GM19438 (cell line): Measurements from ENCODE around the gene STPG2.
"Not testable (repeated sequence)": the region's sequence is repeated elsewhere in the genome, so short reads cannot be mapped to it uniquely, and the experiment has no call there.

Experiments
- ATAC-seq: cut with Tn5 transposase; IDR thresholded peaks from one replicate; pipeline ENCODE4 v1.9.1; 2021; ENCODE audit warnings: low read depth; ENCODE audit not compliant: unreplicated experiment

STPG2 gene

DNA sequence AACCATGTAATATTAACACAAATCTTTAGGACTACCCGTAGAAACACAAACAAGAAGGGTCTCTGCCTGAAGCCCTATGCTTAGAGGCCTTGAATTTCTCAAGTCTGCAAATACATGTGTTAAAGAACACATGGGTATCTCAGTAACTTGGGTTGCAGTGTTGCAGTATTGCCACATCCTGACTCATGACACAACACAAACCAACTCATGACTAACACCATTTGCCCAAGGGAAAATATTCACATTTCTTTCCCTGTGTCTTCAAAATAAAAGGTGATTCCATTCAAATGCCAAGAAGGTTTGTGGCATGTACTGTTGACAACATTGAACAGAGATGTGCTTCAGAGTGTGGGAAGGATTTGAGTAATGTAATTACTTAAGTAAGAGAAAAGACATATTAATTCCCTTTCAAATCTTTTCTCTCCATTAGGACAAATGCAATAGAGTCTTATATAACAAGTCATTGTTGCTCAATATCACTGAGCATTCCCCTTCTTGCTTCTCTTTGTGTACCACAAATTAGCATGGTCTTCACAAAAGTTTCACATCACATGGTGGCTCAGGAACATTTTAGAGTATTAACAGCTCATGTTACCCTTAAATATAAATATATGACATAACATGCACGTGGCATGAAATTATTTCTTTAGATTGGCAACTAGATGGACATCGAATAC is 487.1 kb downstream of the STPG2 start:
- no peak for ATAC-seq

DNA sequence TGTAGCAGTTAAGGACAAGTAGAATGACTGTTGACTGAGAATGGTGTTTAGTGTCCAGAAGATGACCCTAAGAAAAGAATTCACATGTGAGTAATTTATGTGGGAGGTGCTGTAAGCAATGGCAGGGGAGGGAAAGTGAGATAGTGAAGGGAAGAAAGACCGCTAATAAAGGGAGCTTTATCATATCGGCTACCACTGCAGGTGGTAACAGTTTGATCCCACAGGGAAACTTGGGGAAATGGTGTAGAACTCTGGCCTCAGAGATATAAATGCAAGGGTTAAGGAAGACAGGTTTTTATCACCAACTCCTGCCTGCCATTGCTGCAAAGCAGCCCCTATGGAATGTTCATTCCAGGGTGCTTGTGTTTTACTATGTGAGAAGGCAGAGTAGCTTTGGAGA is 489.6 kb downstream of the STPG2 start:
- ATAC-seq: no peak

DNA sequence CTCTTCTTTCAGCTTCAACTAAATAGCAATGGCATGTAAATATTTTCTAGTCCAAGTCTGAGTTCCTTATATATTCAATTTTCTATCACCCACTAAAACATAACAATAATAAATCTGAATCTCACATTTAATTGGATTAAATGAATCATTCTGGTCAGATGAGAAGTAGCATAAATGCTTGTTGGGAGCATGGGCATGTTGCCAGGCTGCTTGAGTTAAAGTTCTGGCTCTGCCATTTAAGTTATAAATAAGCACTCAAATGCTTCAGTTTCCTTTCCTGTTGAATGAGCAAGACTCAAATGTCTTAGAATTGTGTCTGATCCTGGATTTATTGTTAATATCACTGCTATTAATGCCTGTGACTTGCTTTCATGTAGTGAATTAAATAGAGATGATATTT is 496.3 kb downstream of the STPG2 start:
- no peak for ATAC-seq

DNA sequence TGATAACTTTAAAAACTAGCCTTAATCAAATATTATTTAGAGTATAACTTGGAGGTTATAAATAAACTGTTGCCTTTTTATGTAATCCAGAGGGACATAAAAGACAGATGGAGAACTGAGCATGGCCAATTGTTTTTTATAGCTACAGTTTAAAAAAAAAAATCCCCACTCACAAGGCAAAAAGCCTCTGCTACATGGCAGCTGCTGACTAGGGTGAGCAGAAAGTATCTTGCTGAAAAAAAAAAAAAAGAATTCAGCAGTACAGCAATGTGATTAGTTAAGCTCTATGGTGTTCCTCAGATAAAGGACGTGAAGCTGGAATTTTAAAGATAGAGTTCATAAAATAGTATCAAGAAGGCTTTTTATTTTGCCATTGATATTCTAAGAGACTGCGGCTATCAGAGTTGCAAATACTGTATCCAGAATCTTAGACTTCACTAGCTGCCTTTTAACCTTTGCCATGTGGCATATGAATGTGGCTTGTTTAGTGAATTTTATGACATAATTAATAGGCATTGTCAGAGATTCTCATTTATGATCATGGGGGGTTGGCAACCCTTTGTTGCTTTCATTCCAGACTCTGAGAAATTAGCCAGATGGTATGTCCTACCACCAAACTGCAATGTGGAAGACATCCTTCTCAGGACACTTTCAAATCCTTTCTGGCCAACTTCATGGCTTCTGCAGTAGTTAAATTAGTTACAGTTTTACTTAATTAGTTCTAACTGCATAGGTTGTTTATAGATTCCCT is 498.0 kb downstream of the STPG2 start:
- ATAC-seq: no peak

DNA sequence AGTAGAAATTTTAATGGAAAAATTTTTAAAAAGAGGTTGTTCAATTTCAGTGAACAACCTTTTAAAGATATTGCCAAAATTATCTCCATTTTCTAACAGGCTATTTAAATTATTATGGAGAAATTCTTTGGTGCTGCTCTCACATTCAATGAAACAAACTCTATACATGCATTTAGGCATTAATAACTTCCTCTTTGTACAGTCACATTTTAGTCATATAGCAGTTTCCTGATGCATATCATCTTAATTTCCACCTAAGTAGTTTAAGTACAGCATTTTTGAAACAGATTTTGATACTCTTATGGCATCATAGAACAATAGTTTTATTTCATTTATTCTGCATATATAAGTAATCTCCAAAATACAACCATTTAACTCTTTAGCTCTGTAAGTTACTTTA is 500.1 kb downstream of the STPG2 start:
- no peak for ATAC-seq

DNA sequence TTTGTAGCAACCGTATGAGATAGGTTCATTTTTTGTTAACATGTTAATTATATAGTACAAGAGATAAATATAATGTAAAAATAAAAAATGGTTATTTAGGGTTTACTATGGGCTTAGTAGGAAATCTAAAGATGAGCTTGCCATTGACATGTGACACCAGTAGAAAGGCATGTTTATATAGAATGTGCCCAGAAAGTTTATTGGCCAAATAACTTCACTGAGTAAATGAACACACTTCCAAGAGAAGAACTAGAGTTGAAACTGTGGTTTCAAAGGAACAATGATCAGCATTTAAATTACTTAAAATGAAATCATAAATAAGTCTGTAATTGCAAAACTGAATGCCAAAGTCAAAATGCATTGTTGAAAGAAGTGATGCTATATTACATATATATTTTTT is 503.3 kb downstream of the STPG2 start:
- ATAC-seq: no peak

DNA sequence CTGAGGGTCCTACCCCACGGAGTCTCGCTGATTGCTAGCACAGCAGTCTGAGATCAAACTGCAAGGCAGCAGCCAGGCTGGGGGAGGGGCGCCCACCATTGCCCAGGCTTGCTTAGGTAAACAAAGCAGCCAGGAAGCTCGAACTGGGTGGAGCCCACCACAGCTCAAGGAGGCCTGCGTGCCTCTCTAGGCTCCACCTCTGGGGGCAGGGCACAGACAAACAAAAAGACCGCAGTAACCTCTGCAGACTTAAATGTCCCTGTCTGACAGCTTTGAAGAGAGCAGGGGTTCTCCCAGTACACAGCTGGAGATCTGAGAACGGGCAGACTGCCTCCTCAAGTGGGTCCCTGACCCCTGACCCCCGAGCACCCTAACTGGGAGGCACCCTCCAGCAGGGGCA is 509.4 kb downstream of the STPG2 start:
- not testable (repeated sequence) for ATAC-seq

DNA sequence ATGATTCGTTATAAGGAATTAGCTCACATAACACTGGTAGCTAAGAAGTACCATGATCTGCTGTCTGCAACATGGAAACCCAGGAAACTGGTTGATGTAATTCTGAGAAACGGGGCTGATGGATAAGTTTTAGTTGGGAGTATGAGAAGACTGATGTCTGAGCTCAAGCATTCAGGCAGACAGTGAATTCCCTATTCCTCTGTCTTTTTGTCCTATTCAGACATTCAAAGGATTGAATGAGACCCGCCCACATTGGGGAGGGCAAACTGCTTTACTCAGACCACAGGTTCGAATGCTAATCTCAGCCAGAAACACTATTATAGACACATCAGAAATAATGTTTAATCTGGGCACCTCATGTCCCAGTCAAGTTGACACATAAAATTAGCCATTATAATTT is 515.5 kb downstream of the STPG2 start:
- ATAC-seq: no peak

DNA sequence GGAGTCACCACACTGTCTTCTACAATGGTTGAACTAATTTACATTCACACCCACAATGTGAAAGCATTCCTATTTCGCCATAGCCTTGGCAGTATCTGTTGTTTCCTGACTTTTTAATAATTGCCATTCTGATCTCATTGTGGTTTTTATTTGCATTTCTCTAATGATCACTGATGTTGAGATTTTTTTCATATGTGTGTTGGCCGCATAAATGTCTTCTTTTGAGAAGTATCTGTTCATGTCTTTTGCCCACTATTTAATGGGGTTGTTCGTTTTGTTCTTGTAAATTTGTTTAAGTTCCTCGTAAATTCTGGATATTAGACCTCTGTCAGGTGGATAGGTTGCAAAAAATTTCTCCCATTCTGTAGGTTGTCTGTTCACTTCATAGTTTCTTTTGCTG is 519.1 kb downstream of the STPG2 start:
- no peak for ATAC-seq

DNA sequence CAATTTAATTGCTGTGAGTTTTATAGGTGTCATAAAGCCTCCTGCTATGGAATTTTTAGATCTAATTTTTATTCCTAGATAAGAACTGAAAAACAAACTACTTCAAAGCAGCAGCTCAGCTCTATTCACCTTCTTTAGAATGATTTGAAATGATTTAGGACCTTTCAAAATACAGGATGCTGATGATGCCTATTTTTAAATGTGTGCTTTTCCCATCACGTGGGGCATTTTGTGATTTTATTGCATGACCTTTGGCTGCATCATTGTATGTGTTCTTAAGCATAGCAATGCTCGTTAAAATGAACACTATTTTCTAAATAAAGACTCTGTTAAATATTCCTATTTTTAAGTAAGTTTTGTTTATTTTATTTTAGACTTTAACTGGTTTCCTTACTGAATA is 537.3 kb downstream of the STPG2 start:
- ATAC-seq: no peak

DNA sequence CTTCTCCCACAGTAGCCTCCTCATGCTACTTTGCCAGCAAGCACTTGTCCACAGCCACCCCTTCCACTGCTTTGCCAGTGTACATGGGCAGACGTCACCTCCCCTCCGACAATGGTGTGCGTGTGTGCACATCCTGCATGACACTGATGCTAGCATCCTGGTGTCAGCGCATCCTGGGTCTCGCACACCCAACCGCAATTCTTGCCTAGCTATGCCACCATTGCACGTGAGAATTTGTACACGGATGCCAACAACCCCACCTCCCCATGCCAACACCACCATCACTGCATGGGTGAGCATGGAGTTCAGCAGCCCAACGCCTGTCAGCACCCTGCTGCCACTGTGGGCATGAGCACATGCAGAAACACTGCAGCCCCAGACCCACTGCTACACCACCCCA is 550.0 kb downstream of the STPG2 start:
- no peak for ATAC-seq

DNA sequence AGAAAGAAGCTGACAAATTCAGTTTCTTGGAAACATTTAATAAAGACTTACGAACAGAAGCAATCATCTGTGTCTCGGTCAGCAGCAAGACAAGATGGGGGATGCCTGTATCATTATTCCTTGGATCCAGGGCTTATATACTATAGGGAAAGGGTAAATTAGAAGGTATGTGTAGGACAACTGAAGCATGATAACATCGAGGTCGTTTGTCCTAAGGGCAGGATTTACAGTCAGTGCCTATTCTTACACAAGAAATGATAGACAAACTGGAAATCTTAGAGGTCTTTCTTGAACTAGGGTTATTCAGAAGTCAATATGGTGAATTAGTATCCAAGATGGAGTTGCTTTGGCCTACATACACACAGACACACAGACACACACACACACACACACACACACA is 553.0 kb downstream of the STPG2 start:
- ATAC-seq: no peak

DNA sequence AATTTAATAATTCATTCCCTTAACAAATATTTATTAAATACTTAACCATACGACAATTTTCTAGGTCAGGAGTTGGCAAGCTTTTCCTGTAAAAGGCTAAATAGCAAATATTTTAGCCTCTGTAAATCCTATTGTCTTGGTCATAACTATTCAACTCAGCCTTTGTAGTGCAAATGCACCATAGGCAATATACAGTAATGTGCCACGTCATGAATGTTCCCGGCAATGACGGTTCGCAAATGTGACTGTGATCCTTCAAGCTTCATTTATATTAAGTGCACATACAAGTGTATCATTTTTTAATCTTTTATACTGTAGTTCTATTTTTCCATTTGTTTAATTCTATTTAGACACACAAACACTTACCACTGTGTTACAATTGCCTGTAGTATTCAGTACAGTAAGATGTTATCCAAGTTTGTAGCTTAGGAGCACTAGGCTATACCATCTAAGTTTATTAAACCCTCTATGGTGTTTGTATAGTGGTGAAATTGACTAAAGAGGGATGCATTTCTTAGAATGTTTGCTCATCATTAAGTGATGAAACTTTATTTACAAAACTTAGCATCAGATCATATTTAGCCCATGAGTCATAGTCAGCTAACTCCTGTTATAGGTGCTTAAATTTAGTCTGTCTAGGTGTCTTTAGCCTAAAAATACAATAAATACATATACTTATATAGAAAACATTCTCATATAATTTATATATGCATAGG is 553.6 kb downstream of the STPG2 start:
- no peak for ATAC-seq

DNA sequence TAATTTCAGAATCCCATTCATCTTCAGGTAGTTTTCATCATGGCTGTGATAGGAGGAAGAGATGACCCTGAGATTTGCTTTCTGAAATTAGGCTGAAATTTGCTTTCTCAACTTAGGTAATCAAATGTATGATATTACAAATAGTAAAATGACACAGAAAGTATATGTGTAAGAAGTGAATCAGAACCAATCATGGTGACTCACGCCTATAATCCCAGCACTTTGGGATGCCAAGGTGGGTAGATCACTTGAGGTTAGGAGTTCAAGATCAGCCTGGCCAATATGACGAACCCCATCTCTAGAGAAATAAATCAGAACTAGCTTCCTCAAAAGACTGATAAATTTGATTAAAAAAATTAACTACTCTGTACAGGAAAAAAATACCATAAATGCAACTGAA is 555.4 kb downstream of the STPG2 start:
- ATAC-seq: no peak

DNA sequence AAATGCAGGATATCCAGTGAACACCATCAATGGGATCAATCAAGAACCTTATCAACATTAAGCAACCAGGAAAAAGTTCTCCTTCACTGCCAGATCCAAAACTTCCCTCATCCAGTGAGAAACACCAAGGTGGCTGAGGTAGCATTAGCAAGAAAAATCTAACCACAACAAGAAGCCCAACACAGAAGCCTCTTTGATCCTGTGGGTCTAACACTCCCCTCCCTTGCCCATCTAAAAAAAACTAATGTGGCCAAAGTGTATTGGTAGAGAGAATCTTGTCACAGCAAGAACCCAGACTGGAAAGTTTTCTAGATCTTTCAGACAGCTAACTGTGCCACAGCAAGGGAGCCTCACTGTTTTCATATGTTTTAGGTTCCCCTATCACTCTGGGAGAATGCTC is 558.0 kb downstream of the STPG2 start:
- no peak for ATAC-seq

DNA sequence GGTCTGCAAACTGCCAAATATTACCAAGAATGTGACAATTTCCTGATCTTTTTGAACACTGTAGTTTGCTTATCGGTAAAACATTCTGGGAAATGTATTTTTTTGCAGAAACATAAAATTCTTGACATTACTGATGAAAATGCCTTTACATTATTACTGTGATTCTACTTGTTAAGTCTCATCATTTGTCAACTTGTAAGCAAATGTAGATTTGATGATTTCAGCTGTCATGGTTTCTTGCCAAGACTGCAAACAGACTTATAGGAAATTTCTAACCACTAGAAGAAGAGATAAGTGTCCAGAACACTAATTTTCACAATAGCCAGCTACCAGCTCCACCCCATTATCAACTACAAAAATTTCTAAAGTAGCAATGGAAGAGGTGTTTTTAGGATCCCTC is 560.4 kb downstream of the STPG2 start:
- no peak for ATAC-seq

DNA sequence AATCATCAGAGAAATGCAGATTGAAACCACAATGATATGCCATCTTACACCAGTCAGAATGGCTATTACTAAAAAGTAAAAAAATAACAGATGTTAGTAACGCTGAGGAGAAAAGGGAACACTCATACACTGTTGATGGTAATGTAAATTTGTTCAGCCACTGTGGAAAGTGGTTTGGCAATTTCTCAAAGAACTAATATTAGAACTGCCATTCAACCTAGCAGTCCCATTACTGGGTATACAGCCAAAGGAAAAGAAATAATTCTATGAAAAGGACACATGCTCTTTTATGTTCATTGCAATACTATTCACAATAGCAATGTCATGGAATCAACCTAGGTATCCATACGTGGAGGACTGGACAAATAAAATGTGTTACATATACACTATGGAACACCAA is 566.3 kb downstream of the STPG2 start:
- no peak for ATAC-seq

DNA sequence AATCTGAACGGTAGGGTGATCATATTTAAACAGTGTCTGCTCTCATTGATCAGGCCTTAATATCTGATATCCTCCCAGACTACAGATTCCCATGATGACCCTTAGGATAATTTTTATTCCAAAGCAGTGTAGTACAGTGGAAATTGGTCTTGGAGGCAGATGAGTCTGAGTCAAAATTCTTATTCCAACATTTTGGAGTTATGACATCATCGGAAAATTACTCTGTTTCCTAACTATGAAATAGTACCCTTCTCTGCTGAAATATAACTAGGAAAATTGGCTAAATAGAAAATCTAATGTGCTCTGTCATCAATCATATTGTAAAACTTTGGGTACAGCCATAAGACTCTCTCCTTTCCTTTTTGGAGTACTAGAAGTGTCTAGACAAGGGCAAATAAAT is 583.3 kb downstream of the STPG2 start:
- no peak for ATAC-seq

DNA sequence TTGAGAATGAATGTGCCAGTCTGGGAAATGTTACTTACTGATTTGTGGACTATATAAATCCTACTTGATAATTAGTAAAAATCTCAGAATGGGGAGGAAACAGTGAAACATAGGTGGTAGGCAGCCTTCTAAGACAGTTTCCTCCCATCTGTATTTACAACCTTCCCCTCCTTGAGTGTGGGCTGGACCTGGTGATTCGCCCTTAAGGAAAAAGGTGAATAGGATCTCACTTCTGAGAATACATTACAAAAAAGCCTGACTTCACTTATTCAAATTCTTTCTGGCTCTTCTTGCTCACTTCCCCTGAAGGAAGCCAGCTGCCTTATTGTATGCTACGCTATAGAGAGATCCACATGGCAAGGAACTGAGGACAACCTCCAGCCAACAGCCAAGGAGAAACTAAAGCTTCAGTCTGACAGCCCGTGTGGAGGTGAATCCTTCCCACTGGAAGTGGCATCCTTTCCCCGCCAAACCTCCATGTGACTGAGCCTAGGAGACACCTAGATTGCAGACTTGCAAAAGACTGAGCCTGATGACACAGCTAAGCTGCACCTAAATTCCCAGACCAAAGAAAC is 585.0 kb downstream of the STPG2 start:
- ATAC-seq: no peak

DNA sequence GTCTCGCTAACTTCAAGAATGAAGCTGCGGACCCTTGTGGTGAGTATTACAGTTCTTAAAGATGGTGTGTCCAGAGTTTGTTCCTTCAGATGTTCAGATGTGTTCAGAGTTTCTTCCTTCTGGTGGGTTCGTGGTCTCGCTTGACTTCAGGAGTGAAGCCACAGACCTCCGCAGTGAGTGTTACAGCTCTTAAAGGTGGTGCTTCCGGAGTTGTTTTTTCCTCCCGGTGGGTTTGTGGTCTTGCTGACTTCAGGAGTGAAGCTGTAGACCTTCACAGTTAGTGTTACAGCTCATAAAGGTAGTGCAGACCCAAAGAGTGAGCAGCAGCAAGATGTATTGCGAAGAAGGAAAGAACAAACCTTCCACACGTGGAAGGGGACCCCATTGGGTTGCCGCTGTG is 592.6 kb downstream of the STPG2 start:
- ATAC-seq: not testable (repeated sequence)

DNA sequence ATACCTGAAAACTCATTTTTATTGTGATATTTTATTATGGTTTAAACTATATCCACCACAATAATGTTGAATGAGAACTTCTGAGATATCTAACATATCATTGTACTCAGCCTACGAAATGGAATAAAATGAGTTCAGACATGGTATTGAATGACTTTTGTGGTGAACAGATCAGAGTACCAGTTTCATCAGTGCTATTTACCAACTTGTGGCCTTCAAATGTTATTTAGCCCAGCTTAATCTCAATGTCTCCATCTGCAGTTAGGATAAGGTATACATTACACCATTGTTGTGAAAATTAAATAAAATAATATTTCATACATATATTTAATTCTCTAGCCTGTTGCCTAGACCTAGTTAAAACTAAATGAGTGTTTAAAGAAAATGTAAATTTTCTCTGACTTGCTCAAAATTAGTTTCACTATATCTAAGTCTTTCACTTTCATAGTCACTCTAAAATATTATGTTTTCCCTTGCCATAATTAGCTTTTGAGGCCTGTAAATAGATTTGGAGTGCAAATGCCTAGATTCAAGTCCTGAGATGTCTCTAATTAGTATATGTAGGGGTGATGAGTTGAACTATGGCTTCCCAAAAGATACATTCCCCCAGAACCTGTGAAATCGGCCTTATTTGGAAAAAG is 594.2 kb downstream of the STPG2 start:
- no peak for ATAC-seq
